HK-2 (cell line): ENCODE results near the gene GLG1.

Source experiments
- DNase-seq: peaks from one replicate; pipeline ENCODE4 v3.0.0-alpha.2; 2018; ENCODE audit not compliant: unreplicated experiment

The GLG1 gene

GRCh38 chr16:74472540-74472939, 134.4 kb downstream of the GLG1 start:
- DNase-seq: no peak

GRCh38 chr16:74472010-74472409, 134.9 kb downstream of the GLG1 start:
- no peak for DNase-seq

GRCh38 chr16:74469946-74470478, 136.9 kb downstream of the GLG1 start:
- DNase-seq: no peak

GRCh38 chr16:74468807-74469525, 137.9 kb downstream of the GLG1 start:
- DNase-seq: no peak

GRCh38 chr16:74466872-74467271, 140.0 kb downstream of the GLG1 start:
- no peak for DNase-seq

- DNase-seq: no peak
These were observed 140.8 kb downstream of the GLG1 start for GRCh38 chr16:74465851-74466685.

GRCh38 chr16:74465281-74465680, 141.6 kb downstream of the GLG1 start:
- no peak for DNase-seq

- no peak for DNase-seq
These were observed 143.0 kb downstream of the GLG1 start for GRCh38 chr16:74463888-74464287.

GRCh38 chr16:74462361-74462760, 144.6 kb downstream of the GLG1 start:
- DNase-seq: no peak

- no peak for DNase-seq
These were observed 145.1 kb downstream of the GLG1 start for GRCh38 chr16:74461826-74462225.

GRCh38 chr16:74460542-74460941, 146.4 kb downstream of the GLG1 start:
- no peak for DNase-seq

GRCh38 chr16:74456290-74456625, 150.7 kb downstream of the GLG1 start:
- DNase-seq: no peak

GRCh38 chr16:74455619-74456289, 151.2 kb downstream of the GLG1 start:
- no peak for DNase-seq

- no peak for DNase-seq
These were observed 151.7 kb downstream of the GLG1 start for GRCh38 chr16:74455213-74455612.

GRCh38 chr16:74451951-74452758, 154.8 kb downstream of the GLG1 start:
- peak; percentile 83 for DNase-seq

- no peak for DNase-seq
These were observed 155.8 kb downstream of the GLG1 start for GRCh38 chr16:74450967-74451760.

- no peak for DNase-seq
These were observed 156.7 kb downstream of the GLG1 start for GRCh38 chr16:74450236-74450635.

GRCh38 chr16:74449470-74449869, 157.4 kb downstream of the GLG1 start:
- peak; percentile 66 for DNase-seq

GRCh38 chr16:74448990-74449389, 157.9 kb downstream of the GLG1 start:
- DNase-seq: peak; percentile 63

GRCh38 chr16:74447578-74447977, 159.3 kb downstream of the GLG1 start:
- no peak for DNase-seq

- no peak for DNase-seq
These were observed 160.0 kb downstream of the GLG1 start for GRCh38 chr16:74446866-74447265.
